Mammary epithelial cell (primary cell): ENCODE measurements around the gene ARHGAP15.

Source experiments
- EZH2 ChIP-seq: IDR thresholded peaks from 2 replicates; pipeline ENCODE4 v1.6.1; 2012; ENCODE audit warnings: low read length, inconsistent platforms, borderline replicate concordance
- TF ChIP-seq, protein P1 (sequence below), 2 donors: IDR thresholded peaks in 1 of 2; conservative IDR thresholded peaks in 1 of 2; 2 replicates each; pipeline ENCODE4 v1.5.1; 2011 to 2012; ENCODE audit warnings: inconsistent platforms in 2 of 2, low read length in 2 of 2, mild to moderate bottlenecking in 2 of 2, control low read depth in 1 of 2, low read depth in 1 of 2; ENCODE audit not compliant: insufficient read depth in 1 of 2; ENCODE audit errors: extremely low read depth in 1 of 2

DNA sequence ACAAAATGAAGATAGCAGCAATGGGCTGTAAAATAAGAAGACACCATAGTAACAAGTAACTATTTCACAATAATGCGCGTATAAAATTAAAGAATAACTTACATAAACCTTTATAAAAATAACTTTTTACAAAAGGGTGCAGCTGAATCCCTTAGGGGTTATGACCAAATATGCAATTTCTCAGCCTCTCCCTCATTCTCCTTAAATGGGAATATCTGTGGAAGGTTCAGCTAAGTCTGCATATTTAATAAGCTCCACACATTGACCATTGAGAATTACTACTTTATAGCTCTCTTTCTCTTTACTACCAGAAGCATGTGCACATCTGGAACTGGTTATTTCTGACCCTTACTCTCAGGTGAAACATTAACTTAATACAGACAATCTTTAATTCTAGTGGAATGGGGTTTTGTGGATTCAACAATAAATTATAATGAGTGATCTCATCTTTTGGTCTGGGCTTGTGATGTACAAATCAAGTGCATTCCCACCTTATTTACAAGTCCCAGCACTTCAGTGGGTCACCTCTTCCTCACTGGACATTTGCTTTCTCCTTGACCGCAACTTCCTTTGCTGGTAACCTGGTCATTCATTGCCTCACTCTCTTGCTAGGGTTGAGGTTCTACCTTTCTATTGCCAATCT is 15.7 kb downstream of the ARHGAP15 start:
- TF ChIP-seq, protein P1, sequence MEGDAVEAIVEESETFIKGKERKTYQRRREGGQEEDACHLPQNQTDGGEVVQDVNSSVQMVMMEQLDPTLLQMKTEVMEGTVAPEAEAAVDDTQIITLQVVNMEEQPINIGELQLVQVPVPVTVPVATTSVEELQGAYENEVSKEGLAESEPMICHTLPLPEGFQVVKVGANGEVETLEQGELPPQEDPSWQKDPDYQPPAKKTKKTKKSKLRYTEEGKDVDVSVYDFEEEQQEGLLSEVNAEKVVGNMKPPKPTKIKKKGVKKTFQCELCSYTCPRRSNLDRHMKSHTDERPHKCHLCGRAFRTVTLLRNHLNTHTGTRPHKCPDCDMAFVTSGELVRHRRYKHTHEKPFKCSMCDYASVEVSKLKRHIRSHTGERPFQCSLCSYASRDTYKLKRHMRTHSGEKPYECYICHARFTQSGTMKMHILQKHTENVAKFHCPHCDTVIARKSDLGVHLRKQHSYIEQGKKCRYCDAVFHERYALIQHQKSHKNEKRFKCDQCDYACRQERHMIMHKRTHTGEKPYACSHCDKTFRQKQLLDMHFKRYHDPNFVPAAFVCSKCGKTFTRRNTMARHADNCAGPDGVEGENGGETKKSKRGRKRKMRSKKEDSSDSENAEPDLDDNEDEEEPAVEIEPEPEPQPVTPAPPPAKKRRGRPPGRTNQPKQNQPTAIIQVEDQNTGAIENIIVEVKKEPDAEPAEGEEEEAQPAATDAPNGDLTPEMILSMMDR (conservative IDR thresholded peaks at IDR 0.05 in 1 of 2, IDR thresholded peaks at IDR 0.05 in 1 of 2; ENCODE audit: extremely low read depth in 1 of 2, insufficient read depth in 1 of 2, low read depth in 1 of 2, low read length in 2 of 2), result no peak
- no peak for TF ChIP-seq EZH2
